IMR-90 (cell line): ENCODE data around the gene CLEC2D. TPM values are rescaled to one million over a fixed set of nuclear protein-coding genes. Genes with fewer than 3 reads are reported as not detected.

ENCODE experiments used
- ATAC-seq: fragments of 200-7000 bp; cut with Tn5 transposase; 2 replicates; pipeline ENCODE4 v1.9.1; 2020; ENCODE audit warnings: low read depth, mild to moderate bottlenecking, moderate library complexity
- BruUV-seq: library from RNA; stranded (reverse); fragments of 400-500 nt; replicated peaks from 2 replicates; lab custom pipeline; 2021; lab: Mats Ljungman, UMichigan
- CTCF ChIA-PET: fragments of 300-600 bp; formaldehyde crosslinking; extraction: SDS; loops from one replicate; lab custom pipeline; 2021; ENCODE audit warnings: antibody characterized with exemption; lab: Yijun Ruan, JAX
- POLR2A ChIA-PET: fragments of 300-600 bp; sonication (Branson Sonifier 250); formaldehyde crosslinking; loops from one replicate; lab custom pipeline; 2022; ENCODE audit warnings: antibody characterized with exemption; ENCODE audit not compliant: unreplicated experiment; lab: Charles Lee
- DNase-seq: peaks from one replicate; pipeline ENCODE4 v3.0.0; 2013
- H2AFZ ChIP-seq: replicated peaks from 2 replicates; pipeline ENCODE3; 2013; ENCODE audit warnings: low read length, mild to moderate bottlenecking; ENCODE audit not compliant: poor library complexity
- H2AK5ac ChIP-seq: 2 replicates; pipeline ENCODE4 v1.6.1; 2013; ENCODE audit warnings: low read depth, low read length, inconsistent platforms
- H2AK9ac ChIP-seq: replicated peaks from 2 replicates; pipeline ENCODE3; 2013; ENCODE audit warnings: mild to moderate bottlenecking, low read depth, low read length, moderate library complexity; ENCODE audit not compliant: poor library complexity
- H2BK120ac ChIP-seq: 2 replicates; pipeline ENCODE4 v1.6.1; 2013; ENCODE audit warnings: low read depth, low read length, inconsistent platforms
- H2BK15ac ChIP-seq: 3 replicates; pipeline ENCODE4 v1.6.1; 2013; ENCODE audit warnings: low read depth, low read length, inconsistent platforms
- H2BK20ac ChIP-seq: 2 replicates; pipeline ENCODE4 v1.6.1; 2013; ENCODE audit warnings: low read depth, mild to moderate bottlenecking, inconsistent platforms, low read length, moderate library complexity
- H2BK5ac ChIP-seq: 2 replicates; pipeline ENCODE4 v1.6.1; 2013; ENCODE audit warnings: mild to moderate bottlenecking, low read depth, low read length, inconsistent platforms; ENCODE audit not compliant: poor library complexity, severe bottlenecking
- H3K14ac ChIP-seq: replicated peaks from 2 replicates; pipeline ENCODE4 v1.6.1; 2013; ENCODE audit warnings: low read depth, low read length, inconsistent platforms
- H3K18ac ChIP-seq: 2 replicates; pipeline ENCODE4 v1.6.1; 2013; ENCODE audit warnings: low read depth, low read length, control low read depth
- H3K23ac ChIP-seq: 2 replicates; pipeline ENCODE4 v1.6.1; 2013; ENCODE audit warnings: low read depth, low read length, inconsistent platforms
- H3K27ac ChIP-seq: 2 replicates; pipeline ENCODE4 v1.5.1; 2013; ENCODE audit warnings: mild to moderate bottlenecking, control low read depth, low read length; ENCODE audit not compliant: insufficient read depth
- H3K27me3 ChIP-seq: 2 replicates; pipeline ENCODE4 v1.6.1; 2013; ENCODE audit warnings: low read length; ENCODE audit not compliant: control insufficient read depth, insufficient read depth
- H3K36me3 ChIP-seq: 2 replicates; pipeline ENCODE4 v1.6.1; 2013; ENCODE audit warnings: low read length, mixed read lengths; ENCODE audit not compliant: control insufficient read depth, insufficient read depth
- H3K4ac ChIP-seq: 2 replicates; pipeline ENCODE4 v1.6.1; 2013; ENCODE audit warnings: low read depth, low read length, inconsistent platforms
- H3K4me1 ChIP-seq: 2 replicates; pipeline ENCODE4 v1.6.1; 2013; ENCODE audit warnings: low read length, mixed read lengths; ENCODE audit not compliant: control insufficient read depth, insufficient read depth
- H3K4me2 ChIP-seq: 2 replicates; pipeline ENCODE4 v1.6.1; 2013; ENCODE audit warnings: low read depth, mild to moderate bottlenecking, control low read depth, low read length, moderate library complexity
- H3K4me3 ChIP-seq: 2 replicates; pipeline ENCODE4 v1.5.1; 2013; ENCODE audit warnings: low read depth, mild to moderate bottlenecking, control low read depth, low read length, moderate library complexity; ENCODE audit not compliant: insufficient read depth
- H3K56ac ChIP-seq: 2 replicates; pipeline ENCODE4 v1.6.1; 2013; ENCODE audit warnings: low read length, inconsistent platforms; ENCODE audit not compliant: insufficient read depth; ENCODE audit errors: extremely low read depth
- H3K79me1 ChIP-seq, 2 experiments: 2 replicates each; pipeline ENCODE4 v1.6.1; 2013; ENCODE audit warnings: low read length in 2 of 2, inconsistent platforms in 1 of 2, low read depth in 1 of 2
- H3K9ac ChIP-seq: 2 replicates; pipeline ENCODE4 v1.6.1; 2013; ENCODE audit warnings: low read depth, low read length, control low read depth
- H3K9me1 ChIP-seq: 2 replicates; pipeline ENCODE4 v1.6.1; 2013; ENCODE audit warnings: low read length, inconsistent platforms; ENCODE audit not compliant: insufficient read depth
- H3K9me3 ChIP-seq: 2 replicates; pipeline ENCODE4 v1.6.1; 2013; ENCODE audit warnings: low read length; ENCODE audit not compliant: control insufficient read depth, insufficient read depth
- H4K20me1 ChIP-seq: 2 replicates; pipeline ENCODE4 v1.6.1; 2013; ENCODE audit warnings: low read length, inconsistent platforms; ENCODE audit not compliant: insufficient read depth
- H4K5ac ChIP-seq: 2 replicates; pipeline ENCODE4 v1.6.1; 2013; ENCODE audit warnings: mild to moderate bottlenecking, low read depth, low read length, control low read depth
- H4K8ac ChIP-seq, 2 experiments: 2 replicates each; pipeline ENCODE4 v1.6.1; 2013; ENCODE audit warnings: low read depth in 2 of 2, low read length in 2 of 2, control low read depth in 1 of 2, inconsistent platforms in 1 of 2
- H4K91ac ChIP-seq: 2 replicates; pipeline ENCODE4 v1.6.1; 2013; ENCODE audit warnings: low read depth, low read length, inconsistent platforms; ENCODE audit not compliant: insufficient read depth
- BHLHE40 ChIP-seq: fragments of 150-350 bp; IDR thresholded peaks from 2 replicates; pipeline ENCODE4 v1.6.1; 2016; ENCODE audit warnings: mild to moderate bottlenecking, low read depth, low read length
- CEBPB ChIP-seq: IDR thresholded peaks from 2 replicates; pipeline ENCODE4 v1.6.1; 2012; ENCODE audit warnings: low read depth, low read length, improper control_type of control experiment
- CHD1 ChIP-seq: IDR thresholded peaks from 2 replicates; pipeline ENCODE4 v1.6.1; 2012; ENCODE audit warnings: low read depth, low read length, improper control_type of control experiment
- MAFK ChIP-seq: IDR thresholded peaks from 2 replicates; pipeline ENCODE4 v1.6.1; 2012; ENCODE audit warnings: low read depth, low read length, improper control_type of control experiment
- MAZ ChIP-seq: IDR thresholded peaks from 2 replicates; pipeline ENCODE4 v1.6.1; 2012; ENCODE audit warnings: low read depth, mild to moderate bottlenecking, low read length, improper control_type of control experiment, moderate library complexity, borderline replicate concordance
- MXI1 ChIP-seq: IDR thresholded peaks from 2 replicates; pipeline ENCODE4 v1.6.1; 2012; ENCODE audit warnings: low read depth, mild to moderate bottlenecking, low read length, moderate library complexity, borderline replicate concordance
- NFE2L2 ChIP-seq: fragments of 150-350 bp; IDR thresholded peaks from 2 replicates; pipeline ENCODE4 v1.6.1; 2016; ENCODE audit warnings: low read depth, mild to moderate bottlenecking, low read length
- RAD21 ChIP-seq: IDR thresholded peaks from 2 replicates; pipeline ENCODE4 v1.6.1; 2012; ENCODE audit warnings: low read length, improper control_type of control experiment
- RFX5 ChIP-seq: IDR thresholded peaks from 2 replicates; pipeline ENCODE4 v1.8.0; 2012; ENCODE audit warnings: low read depth, mild to moderate bottlenecking, low read length, moderate library complexity
- SMC3 ChIP-seq: fragments of 150-350 bp; IDR thresholded peaks from 2 replicates; pipeline ENCODE4 v1.6.1; 2016; ENCODE audit warnings: low read depth, mild to moderate bottlenecking, antibody characterized with exemption, low read length, moderate library complexity
- WGBS, 2 experiments: methylation state at CpG; one replicate each; pipeline versions ENCODE4 v1.1.5 to v1.1.7; 2013; ENCODE audit warnings: missing lambda C conversion rate in 2 of 2; ENCODE audit not compliant: insufficient read length in 1 of 2; ENCODE audit errors: extremely low coverage in 2 of 2; 5-methylcytosine and 5-hydroxymethylcytosine counted together
- dilution Hi-C: fragments of 300-500 bp; cut with HindIII; formaldehyde crosslinking; loops from one replicate; pipeline ENCODE4 v1.14.3; 2018; ENCODE audit warnings: low sequenced_read_pairs; ENCODE audit not compliant: unreplicated experiment
- in situ Hi-C: fragments of 300-500 bp; cut with MboI; formaldehyde crosslinking; loops from 3 replicates; pipeline ENCODE4 v1.14.3; 2019; ENCODE audit warnings: low sequenced_read_pairs, inconsistent platforms, mixed read lengths
- intact Hi-C: fragments of 100-400 bp; cut with micrococcal nuclease; formaldehyde crosslinking; loops from 2 replicates; pipeline ENCODE4 v1.10.0; 2022
- polyA plus RNA-seq, 3 experiments: library from polyadenylated mRNA; depleted of rRNA; stranded (reverse); fragments of >200 nt; gene quantifications; 2 replicates each; pipeline ENCODE4 v1.2.3, GENCODE V29; 2012; ENCODE audit warnings: low replicate concordance in 1 of 3
- total RNA-seq: library from RNA; depleted of rRNA; stranded (reverse); fragments of >200 nt; gene quantifications from 2 replicates; pipeline ENCODE4 v1.2.3, GENCODE V29; 2012
- TF ChIP-seq, protein P1 (sequence below): fragments of 150-350 bp; IDR thresholded peaks from 2 replicates; pipeline ENCODE4 v1.6.1; 2016; ENCODE audit warnings: low read depth, mild to moderate bottlenecking, low read length, moderate library complexity, borderline replicate concordance
- TF ChIP-seq, protein P2 (sequence below): fragments of 150-350 bp; IDR thresholded peaks from 2 replicates; pipeline ENCODE4 v1.6.1; 2017; ENCODE audit warnings: mild to moderate bottlenecking, antibody characterized with exemption, low read length, low read depth
- TF ChIP-seq, protein P3 (sequence below): conservative IDR thresholded peaks from 2 replicates; pipeline ENCODE4 v1.5.1; 2012; ENCODE audit warnings: mild to moderate bottlenecking, low read depth, low read length, improper control_type of control experiment

Gene CLEC2D
- total and polyA plus RNA-seq, 2 of the 4 experiments (the other 2 are of a cell fraction) = 0.72 to 1.2 TPM

DNA sequence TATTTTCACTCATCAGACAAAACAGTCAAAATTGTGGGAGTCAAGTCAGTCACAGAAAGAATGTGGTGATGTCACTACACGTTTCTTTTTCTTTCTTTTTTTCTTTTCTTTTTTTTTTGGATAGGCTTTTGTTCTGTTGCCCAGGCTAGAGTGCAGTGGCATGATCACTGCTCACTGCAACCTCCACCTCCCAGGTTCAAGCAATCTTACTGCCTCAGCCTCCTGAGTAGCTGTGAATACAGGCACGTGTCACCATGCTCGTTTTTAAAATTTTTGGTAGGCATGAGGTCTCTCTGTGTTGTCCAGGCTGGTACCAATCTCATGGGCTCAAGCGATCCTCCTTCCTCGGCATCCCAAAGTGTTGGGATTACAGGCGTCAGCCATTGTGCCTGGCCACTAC, 61.1 kb downstream of the CLEC2D start:
- in situ Hi-C loops = no loop called here
- Histone ChIP-seq H3K9me1 (no peaks in the 10 kb centered on the region), H3K36me3 (no peaks in the 10 kb centered on the region), H3K4me1 (no peaks in the 10 kb centered on the region), H3K27me3 (no peaks in the 10 kb centered on the region; the same call in none of the 2 replicates), H3K9me3 (no peaks in the 10 kb centered on the region), H2AK9ac (no peak overlapping the region), H3K4me2 (no peak overlapping the region), H4K8ac (no peak overlapping the region), H3K27ac (no peak overlapping the region), H3K18ac (no peak overlapping the region), H2BK15ac (no peak overlapping the region), H3K23ac (no peak overlapping the region), H3K4me3 (no peak overlapping the region), H4K20me1 (no peaks in the 10 kb centered on the region), H2BK120ac (no peak overlapping the region), H3K9ac (no peak overlapping the region), H3K56ac (no peak overlapping the region), H2BK20ac (no peak overlapping the region), H2AFZ (no peak overlapping the region), H2AK5ac (no peak overlapping the region), H4K91ac (no peak overlapping the region), H3K79me1 (no peaks in the 10 kb centered on the region), H4K5ac (no peak overlapping the region), H2BK5ac (no peak overlapping the region), H3K14ac (no peak overlapping the region), H3K4ac (no peak overlapping the region)
- CTCF ChIA-PET = interaction anchor here (1.1 to 1.3 kb wide), 2 partner anchors 13 to 22 kb away, joined by 5 to 6 read pairs; no protein-coding TSS in a partner anchor
- no peak for DNase-seq
- no CpG with 5 or more reads among the region's 6 CpGs for WGBS, 2 experiments
- dilution Hi-C loops = no loop called here
- TF ChIP-seq SMC3 (no peak), MAZ (no peak), CEBPB (no peak), RAD21 (no peak), BHLHE40 (no peak), CHD1 (no peak), MXI1 (no peak), RFX5 (no peak), MAFK (no peak), NFE2L2 (no peak)
- TF ChIP-seq, protein P1, sequence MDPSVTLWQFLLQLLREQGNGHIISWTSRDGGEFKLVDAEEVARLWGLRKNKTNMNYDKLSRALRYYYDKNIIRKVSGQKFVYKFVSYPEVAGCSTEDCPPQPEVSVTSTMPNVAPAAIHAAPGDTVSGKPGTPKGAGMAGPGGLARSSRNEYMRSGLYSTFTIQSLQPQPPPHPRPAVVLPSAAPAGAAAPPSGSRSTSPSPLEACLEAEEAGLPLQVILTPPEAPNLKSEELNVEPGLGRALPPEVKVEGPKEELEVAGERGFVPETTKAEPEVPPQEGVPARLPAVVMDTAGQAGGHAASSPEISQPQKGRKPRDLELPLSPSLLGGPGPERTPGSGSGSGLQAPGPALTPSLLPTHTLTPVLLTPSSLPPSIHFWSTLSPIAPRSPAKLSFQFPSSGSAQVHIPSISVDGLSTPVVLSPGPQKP = no peak
- TF ChIP-seq, protein P2, sequence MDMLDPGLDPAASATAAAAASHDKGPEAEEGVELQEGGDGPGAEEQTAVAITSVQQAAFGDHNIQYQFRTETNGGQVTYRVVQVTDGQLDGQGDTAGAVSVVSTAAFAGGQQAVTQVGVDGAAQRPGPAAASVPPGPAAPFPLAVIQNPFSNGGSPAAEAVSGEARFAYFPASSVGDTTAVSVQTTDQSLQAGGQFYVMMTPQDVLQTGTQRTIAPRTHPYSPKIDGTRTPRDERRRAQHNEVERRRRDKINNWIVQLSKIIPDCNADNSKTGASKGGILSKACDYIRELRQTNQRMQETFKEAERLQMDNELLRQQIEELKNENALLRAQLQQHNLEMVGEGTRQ = no peak
- TF ChIP-seq, protein P3, sequence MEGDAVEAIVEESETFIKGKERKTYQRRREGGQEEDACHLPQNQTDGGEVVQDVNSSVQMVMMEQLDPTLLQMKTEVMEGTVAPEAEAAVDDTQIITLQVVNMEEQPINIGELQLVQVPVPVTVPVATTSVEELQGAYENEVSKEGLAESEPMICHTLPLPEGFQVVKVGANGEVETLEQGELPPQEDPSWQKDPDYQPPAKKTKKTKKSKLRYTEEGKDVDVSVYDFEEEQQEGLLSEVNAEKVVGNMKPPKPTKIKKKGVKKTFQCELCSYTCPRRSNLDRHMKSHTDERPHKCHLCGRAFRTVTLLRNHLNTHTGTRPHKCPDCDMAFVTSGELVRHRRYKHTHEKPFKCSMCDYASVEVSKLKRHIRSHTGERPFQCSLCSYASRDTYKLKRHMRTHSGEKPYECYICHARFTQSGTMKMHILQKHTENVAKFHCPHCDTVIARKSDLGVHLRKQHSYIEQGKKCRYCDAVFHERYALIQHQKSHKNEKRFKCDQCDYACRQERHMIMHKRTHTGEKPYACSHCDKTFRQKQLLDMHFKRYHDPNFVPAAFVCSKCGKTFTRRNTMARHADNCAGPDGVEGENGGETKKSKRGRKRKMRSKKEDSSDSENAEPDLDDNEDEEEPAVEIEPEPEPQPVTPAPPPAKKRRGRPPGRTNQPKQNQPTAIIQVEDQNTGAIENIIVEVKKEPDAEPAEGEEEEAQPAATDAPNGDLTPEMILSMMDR = no peak
- no peak for ATAC-seq
- BruUV-seq = no TSS peak
- POLR2A ChIA-PET = no interaction called here
- intact Hi-C loops = no loop called here
